8988T (cell line): ENCODE results near the gene ZNF236.
"Not testable (repeated sequence)": the region's sequence is repeated elsewhere in the genome, so short reads cannot be mapped to it uniquely, and the experiment has no call there.

ENCODE experiments used
- DNase-seq: peaks from one replicate; pipeline ENCODE4 v3.0.0; 2011

The ZNF236 gene

DNA sequence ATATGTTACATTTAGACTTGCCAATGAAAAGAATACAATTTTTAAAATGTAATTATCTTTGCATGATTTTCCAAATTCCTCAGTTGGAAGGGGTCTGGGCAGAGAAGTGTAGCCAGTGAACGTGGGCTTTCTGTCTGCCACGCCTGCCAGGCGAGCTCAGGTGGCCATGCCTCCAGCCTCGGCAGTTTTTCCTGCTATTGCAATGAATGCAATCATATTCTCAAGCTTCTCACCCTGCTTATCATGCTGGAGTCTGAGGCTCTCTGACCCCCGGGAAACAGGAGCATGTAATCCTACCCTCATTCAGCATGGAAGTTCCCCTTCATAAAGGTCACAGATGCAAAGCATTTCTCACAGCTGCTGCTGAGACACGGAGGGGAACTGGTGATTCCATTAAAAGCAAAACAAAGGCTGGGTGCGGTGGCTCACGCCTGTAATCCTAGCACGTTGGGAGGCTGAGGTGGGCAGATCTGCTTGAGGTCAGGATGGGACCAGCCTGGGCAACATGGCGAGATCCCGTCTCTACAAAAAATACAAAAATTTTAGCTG is 155.4 kb downstream of the ZNF236 start:
- DNase-seq: no peak

DNA sequence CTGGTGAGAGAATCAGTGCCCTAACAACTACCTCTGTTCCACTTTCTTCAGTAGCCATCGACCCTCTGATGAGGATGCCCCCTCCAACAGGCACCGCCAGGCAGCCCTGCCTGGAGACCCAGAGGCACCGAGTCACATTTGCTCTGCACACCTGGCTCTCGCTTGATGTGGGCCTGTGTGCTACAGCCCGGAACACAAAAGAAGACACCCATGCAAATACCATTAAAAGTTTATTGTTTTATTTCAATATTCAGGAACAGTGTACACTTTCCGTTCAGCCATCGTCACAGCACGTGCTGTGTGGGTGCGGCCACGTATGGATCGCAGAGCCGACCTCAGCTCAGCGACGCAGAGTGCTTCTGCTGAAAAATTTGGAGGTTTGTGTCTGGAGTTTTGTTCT is 156.3 kb downstream of the ZNF236 start:
- no peak for DNase-seq

DNA sequence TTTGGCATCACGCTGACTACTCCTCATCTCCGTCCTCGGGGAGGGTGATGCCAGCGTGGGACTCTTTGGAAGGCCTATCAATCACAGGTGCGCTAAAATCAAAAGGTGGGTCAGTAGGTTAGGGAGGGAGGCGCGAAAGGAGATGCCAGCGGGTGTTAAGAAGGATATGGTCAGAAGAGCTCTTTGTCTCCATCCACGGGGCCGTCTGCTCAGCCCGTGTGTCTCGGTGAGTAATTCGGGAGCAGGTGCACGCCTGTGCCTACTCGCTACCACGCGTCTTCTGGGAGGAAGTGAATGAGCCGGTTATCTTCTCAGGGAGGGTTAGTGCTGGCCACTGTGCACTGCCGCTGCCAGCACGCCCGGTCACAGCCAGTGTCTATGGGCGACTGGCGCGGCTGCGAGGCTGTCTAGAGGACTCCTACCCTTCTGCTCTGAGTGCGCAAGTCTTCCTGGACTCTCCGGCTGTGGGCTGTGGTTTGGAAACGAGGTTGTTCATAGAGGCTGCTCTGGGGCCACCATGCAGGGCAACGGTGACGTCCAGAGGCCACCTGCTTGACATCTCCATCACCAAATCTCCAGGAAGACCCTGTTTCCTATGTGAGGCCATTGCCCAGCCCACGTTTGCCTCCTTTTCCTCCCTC is 156.9 kb downstream of the ZNF236 start:
- DNase-seq: no peak

DNA sequence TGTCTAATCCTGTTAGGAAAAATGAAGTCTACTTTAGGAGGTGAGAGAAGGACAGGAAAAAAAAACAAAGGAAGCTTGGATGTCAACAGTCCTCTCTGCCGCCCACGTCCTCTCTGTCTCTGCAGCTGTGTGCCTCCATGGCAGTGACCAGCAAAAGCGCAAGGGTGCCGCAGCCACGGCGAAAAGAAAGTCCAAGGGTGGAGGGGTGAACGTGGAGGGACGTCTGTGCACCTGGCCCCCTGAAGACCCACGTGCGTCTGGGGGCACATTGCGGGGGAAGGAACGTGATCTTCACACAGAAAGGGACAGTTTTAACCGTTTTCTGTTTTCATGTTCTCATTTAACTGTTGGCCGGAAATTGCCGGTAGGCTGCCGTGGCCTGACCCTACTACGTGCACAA is 157.5 kb downstream of the ZNF236 start:
- no peak for DNase-seq

DNA sequence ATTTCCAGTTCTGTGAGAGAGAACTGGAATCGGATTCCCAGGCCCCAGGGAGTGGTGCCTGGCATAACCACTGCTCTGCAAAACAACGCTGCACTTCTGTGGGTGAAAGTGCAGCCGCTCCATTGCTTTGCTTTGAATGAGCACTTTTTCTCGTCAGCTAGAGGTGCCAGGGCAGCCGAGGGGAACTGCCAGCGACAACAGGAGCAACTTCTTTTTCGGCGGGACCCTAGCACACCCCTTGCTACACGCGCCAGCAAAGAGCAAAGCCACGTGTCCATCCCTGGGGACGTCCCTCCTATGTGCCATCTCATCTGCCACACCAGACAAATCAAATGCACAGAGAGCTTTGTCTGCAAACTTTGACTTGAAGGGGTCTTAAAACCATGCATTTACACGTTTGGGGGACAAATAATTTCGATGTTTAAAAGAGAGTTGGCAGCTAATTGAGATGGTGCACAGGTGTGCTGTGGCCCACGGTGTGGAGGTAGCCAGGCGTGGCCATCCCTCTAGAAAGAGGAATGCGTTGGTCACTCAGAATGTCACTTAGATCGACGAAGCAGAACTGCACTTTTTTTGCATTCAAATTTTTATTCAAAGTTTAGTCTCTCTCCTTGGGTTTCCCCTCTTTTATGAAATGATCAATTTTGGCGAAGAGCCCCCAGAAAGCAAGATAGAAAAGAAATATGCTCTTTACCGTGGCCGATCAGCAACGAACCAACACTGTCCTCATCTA is 158.5 kb downstream of the ZNF236 start:
- no peak for DNase-seq

DNA sequence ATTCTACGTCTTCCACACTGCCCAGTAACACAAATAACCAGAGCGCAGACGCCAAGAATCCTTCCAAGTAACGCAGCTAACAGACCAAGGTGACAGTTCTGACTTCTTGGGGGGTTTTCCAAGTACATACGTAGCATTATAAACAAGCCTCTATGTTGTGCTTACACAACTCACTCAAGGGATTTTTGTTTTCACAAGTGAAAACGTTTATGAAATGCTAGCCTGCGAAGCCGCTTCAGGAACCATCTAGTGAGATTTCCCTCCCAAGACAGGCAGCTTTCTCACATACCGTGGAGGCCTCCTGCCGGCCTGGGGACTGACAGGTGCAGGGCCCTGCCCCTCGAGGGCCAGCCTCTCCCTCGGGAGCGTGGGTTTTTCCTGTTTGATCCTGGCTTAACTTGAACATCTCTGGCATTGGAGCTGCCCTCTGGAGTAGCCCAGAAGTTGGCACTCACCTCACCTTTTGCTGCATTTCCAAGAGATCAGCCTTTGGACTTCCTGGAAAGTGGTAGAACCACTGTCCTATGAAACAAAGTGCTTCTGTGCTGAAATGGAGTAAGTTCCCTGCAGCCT is 159.1 kb downstream of the ZNF236 start:
- no peak for DNase-seq

DNA sequence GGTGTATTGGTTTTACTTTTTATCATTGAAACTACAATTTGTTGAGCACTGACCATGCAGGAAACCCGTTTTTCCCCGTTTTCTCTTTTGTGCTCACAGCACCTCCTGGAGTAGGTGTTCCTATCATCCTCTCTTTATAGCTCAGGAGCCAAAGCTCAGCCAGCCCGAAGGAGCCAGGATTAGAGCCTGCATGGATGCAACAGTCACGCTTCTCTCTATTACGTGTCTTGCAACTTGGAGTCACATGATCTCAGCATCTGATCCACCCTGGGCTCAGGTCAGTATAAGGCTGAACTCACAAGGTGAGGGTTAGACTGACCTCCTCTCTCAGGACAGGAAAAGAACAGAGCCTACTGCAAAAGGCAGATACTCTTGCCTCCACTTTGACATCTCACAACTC is 159.7 kb downstream of the ZNF236 start:
- no peak for DNase-seq

DNA sequence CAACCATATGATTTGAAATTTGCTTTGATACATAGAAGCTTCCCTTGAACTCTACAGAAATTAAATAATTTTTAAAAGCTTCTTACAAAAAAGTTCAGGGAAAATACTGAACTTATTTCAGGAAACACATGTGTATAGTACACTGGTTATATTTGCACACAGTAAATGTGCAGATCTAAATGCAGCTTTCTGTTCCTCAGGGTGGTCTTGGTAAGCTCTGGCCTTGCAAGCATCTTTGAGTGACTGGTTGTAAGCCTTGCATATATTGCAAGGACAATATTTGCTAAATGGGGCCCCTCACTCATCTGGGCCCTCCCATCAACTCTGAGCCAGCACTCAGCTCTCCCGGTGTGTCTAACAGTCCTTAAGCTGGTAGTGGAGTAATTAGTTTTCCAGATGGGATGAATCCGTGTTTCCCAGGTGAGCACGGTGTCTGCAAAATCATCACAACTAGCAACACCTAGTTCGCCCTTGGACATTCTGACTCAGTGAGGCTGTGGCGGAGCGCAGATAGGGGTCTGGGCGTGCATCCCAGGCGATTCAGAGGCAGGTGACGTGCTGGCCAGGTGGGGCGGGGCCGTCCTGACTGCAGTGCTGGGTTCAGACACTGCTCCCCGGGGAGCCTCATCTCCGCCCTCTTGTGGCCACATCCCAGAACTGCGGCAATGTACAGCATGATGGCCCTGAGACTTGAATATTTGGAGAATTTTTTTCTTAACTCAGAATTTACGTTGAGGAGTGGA is 160.7 kb downstream of the ZNF236 start:
- DNase-seq: peak; percentile 46

DNA sequence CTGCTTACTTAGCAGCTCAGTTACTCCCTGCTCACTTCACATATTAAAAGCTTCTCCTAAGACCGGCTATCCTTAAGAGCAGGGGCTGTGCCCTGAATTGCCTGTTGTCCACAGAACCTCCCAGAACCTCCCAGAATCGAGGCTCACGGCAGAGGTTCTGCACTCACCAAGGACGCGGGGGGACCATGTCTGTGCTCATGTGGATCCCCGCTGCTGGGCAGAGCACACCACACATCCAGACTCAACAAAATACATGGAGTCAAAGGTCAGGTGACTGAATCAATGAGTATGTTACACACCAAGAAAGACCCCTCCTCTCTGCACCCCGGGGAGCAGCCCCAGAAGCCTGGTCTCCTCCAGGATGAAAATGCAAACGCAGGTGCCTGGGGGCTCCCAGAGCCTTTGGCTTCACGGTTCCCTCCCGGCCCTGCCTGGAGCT is 161.3 kb downstream of the ZNF236 start:
- no peak for DNase-seq

DNA sequence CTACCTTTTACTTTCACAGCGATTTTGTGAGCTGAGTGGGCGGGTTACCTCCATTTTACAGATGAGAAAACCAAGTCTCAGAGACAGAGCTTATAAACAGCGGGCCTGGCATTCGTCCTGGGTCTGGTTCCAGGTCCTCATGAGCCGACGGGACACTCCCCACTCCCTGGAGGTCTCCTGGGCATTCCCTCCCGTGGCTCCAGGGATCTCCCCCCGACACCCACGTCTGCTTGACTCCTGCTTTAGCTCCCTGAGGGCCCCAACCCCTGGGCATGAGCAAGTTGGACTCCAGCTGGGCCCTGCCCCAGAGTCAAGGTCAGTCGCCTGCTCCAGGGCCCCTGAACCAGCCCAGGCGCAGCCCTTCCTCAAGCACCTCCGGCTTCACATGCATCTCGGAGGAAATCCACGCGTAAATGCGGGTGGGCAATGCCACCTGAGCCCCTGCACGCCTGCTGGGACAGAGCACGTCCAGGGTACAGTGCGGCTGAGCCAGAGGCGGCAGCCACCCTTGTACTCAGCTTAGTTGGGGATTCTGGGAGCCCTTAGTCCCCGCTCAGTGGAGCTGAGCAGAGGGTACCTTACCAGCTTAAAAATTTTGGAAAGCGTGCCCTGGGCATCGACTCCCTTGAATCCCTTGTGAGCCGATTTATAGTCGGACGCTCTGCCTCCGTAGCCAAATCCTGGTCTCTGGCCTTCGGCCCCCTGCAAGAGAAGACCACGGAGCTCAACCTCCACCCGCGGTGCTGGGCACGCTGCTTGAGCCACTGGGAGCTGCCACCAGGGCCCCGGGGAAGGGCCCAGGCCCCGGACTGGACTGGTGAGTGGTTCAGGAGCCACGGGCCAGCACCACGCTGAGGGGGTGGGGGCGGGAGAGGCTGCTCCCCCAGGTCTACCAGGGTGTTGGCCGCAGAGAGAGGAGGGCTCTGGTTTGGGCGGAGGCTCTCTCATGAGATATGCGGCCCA is 162.1 kb downstream of the ZNF236 start:
- DNase-seq: no peak

DNA sequence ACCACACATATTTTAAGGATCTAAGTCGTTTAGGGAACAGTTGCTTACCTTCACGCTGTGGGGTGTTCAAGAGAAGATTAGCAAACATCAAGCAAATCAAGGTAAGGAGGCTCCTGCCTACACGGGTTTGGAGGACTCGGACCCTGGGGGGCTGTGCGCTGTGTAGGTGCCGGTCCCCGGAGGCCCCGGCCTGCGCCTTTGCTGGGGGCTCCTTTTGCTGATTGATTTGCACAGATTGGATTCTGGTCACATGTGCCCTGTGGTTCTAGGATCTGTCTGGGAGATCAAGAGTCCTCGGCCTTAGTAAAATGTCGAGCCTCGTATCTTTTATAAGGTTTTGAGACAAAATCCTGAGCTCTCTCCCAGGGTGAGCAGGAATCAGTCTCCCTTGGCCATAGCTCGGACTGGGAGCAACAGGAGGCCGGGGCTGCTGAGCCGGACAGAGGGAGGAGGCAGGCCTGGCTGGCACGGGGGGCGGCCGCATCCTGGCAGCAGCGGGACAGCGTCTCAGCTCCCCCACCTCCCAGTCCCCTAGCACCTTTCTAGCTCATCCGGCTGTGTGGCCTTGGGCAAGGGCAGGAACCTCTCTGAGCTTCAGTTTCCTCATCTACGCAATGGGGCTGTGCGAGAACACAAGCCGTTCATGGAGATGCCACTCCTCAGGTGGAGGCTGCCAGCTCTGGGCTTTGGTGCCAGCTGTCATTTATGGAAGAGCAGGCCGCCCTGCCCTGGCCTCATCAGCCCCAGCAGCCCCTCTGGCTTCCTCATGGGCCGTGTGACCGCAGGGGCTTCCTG is 163.0 kb downstream of the ZNF236 start:
- DNase-seq: no peak

DNA sequence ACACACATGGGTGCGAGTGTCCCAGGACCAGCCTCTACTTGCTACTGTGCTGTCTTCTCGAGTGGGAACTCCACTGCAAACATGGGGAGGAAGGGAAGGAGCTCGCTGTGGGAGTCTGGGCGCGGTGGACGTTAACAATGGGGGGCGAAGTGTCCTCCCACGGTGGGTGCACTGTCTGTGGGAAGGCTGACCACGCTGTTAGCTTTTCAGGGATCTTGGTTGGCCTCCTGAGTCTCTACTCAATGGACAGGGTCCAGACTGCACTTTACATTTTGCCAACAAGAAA is 163.5 kb downstream of the ZNF236 start:
- no peak for DNase-seq

DNA sequence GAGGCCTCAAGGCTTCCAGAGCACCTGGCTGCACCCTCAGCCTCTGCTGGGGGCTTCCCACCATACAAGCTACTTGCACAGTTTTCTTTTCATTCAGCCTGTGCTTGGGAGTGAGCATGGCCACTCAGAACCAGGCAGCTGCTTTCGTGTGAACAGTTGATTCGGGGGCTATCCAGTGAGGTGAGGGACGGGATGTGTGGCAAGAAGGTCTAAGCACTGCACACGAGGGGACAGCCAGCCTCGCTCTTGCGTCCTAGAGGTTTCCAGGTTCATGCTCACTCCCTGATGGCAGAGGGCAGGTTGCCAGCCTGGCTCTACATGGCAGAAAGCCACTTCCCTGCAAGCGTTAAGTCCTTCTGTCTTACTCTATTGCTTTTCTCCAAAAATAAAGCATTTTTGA is 164.0 kb downstream of the ZNF236 start:
- DNase-seq: no peak

DNA sequence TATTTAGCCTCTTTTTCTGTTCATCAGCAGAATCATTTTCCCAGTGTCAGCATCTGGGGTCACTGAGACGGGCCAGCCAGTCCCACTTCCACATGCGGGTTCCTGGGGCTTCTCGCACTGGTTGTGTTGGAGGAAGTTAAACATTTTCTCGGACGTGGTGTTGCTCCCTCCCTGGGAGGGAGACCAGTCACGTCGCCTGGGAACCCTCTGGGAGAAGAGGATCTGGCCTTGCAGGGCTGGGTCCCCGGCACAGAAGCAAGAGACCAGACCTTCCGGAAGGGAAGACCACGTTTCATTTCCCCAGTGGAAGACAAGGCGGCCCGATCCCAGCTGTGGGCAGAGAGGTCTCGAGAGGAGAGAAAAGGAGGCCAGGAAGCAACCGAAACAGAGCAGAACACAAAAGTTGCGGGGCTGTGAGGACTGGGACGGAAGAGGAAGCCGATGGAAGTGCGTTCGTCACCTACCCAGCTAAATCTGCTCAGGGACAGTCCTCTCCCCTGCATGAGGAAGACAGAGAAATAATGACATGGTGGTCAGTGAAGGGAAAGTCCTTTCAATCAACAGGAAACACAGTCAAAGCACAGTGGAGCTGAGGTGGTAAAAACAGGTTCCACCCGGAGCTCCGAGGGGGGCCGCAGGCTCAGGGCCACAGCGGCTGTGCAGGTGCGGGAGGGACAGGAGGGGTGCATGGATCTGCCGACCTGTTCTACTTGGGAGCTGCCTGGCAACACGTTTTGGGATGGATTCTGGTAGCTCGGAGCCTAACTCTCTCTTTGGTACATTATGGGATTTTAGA is 165.9 kb downstream of the ZNF236 start:
- no peak for DNase-seq

DNA sequence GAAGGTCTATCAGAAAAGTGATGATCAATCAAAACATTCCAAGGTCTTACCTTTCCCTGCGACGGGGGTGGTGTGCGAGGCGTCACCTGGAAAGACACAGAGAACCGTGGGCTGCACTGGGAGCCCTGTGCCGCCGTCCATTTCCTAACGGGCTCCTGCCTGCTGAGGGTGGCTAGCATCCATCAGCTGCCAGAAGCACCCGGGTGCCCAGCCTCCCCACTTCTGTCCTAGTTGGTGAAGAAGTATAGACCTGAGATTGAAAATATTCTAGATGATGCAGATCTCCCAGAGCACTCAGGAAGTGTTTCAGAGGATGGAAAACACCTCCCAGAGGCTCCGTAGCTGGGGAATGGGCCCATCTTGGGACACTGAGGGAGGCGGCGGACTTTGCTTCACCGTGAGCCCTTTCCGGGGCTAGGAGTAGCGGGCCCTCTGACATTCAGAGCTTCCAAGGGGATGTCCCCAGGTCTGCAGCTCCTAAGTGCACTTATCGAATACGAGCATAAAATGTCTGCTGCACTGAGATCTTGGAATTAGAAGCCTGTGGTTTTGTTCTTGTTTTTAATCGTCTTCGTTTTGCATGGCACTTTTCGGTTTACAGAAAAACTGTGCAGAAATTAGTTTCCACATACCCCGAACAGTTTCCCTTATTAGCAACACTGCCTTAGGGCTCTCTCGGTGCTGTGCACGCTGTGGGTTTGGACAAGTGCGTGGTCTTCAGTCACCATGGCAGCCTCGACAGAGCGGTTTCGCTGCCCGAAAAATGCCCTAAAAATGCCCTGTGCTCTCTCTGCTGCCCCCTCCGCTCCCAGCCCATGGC is 166.7 kb downstream of the ZNF236 start:
- no peak for DNase-seq

DNA sequence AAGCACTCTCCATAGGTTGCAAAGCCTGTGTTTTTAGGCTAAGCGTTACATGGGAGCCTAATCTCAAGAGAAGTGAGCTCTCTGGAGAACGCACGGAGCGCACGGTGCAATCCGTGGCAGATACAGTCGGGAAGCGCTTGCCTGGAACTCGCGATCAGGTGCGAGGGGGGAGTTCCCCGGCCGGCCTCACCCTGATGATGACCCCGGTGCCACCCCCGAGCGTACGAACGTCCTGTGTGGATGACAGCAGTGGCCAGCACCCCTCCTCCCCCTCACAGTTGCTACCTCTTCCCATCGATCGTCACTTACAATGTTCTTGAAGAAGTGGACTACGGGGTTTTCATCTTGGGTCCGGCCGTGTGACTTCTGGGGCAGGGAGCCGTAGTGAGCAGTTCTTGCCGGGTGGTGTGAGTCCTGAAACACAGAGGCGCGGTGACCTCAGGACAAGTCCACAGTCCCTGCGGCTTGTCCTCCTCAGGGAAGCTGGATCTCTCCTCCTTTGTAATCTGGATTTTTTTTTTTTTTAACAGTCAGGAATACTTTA is 167.4 kb downstream of the ZNF236 start:
- no peak for DNase-seq

DNA sequence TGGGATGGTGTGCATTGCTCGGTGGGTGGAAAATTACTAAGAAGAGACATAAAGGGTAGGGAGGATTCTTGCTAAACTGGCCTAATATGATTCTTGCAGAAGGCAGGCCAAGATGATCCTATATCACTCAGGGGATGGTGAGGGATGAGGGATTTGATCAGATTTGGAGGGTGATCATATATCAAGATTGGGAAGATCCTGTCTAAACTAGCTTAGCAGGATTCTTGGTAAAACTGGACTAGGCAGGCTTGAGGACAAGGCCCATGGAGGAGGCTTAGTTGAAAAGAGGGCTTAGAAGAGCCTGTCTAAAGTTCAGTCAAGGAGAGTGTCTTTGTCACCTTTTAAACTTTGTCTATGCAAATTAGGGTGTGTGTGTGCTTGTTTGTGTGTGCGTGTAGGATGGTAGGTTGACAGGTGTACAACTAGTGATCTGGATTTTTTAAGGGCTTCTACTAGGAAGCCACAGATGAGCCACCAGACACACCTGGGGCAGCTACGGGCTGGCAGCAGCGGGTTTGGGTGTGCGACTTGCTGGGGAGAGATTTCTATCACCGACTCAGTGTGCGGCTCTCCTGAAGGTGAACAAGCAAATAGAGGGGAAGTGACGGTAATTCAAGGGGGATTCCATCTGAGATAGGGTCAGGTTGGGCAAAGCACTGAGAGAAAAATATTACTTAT is 168.1 kb downstream of the ZNF236 start:
- DNase-seq: not testable (repeated sequence)

DNA sequence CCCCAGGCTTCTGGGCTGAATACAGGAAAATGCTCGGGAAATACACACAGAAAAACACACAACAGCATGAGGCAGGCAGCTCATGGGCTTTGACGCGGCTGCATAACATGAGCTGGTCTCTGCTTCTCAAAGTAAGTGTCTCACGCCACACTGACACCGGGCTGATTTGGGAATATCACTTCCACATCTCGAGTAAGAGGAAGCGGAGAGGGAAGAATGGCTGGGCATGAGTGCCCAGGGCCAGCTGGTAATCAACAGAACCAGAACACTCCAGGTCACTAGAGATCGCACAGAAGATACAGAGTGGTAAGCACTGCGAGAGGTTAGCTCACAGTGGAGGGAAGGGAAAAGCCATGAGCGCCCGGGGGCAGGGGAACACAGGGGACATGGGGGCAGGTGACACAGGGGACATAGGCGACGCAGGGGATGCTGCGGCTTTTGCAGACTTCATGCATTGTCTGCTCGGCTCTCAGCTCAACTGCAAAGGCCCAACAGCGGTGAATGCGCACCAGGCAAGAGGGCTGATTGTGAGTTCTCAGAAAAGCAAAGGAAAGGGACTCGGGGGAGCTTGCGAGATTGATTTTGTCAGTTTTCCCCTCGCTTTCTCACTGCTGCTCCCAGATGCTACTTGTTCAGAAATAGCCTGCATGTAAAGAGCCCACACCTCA is 168.8 kb downstream of the ZNF236 start:
- no peak for DNase-seq
